ENCODE measurements around the gene TTC21B. TPM values are rescaled to one million over a fixed set of nuclear protein-coding genes. Genes with fewer than 3 reads are reported as not detected.

The TTC21B gene
- total and polyA plus RNA-seq, 10 of the 15 experiments (the other 5 are each of a cell fraction or from before 2014, with no cell fraction given) = 2.7 to 22.4 (median 11.3) TPM

GRCh38 chr2:165969227-165969626 is 15.7 kb upstream of the TTC21B start:
- WGBS (ENCODE audit: insufficient coverage, insufficient replicate concordance, low lambda C conversion rate, missing lambda C conversion rate) = 4% methylated on average over 2 of the region's 2 CpGs
- intact Hi-C loops (cut with micrococcal nuclease; ENCODE audit: unreplicated experiment) (no loop called here), in situ Hi-C loops (cut with MboI) (no loop called here)
- Histone ChIP-seq H3K79me2 (ENCODE audit: control insufficient read depth, insufficient read depth, low read length) (no peaks in the 10 kb centered on the region), H4K20me1 (ENCODE audit: control insufficient read depth, insufficient read depth) (no peaks in the 10 kb centered on the region), H3K36me3 (ENCODE audit: control insufficient read depth in 2 of 2, insufficient read depth in 2 of 2, low read length in 1 of 2) (no peaks in the 10 kb centered on the region), H3K4me3 (no peak overlapping the region), H3K27ac (ENCODE audit: control insufficient read depth, insufficient read depth) (no peak overlapping the region), H3K4me1 (ENCODE audit: control insufficient read depth, insufficient read depth, low read length) (no peaks in the 10 kb centered on the region), H3K9me3 (replicated peaks; ENCODE audit: control insufficient read depth, insufficient read depth, low read length) (no peaks in the 10 kb centered on the region), H3K27me3 (replicated peaks in 1 of 2; ENCODE audit: control insufficient read depth in 2 of 2, insufficient read depth in 2 of 2, low read length in 1 of 2) (no peaks in the 10 kb centered on the region), H3K4me2 (ENCODE audit: control insufficient read depth, insufficient read depth) (no peak overlapping the region), H2AFZ (ENCODE audit: control insufficient read depth, low read depth, low read length) (no peak overlapping the region), H3K9ac (ENCODE audit: control insufficient read depth, insufficient read depth, low read length) (no peak overlapping the region)
- SMC1A ChIA-PET (ENCODE audit: uncharacterized antibody, unreplicated experiment) = no interaction called here
- DNase-seq (ENCODE audit: low read depth, low spot score) = no peak
- CTCF ChIA-PET = no interaction called here
- POLR2A ChIA-PET = no interaction called here
- FAIRE-seq = no peak
- RAD21 ChIA-PET (ENCODE audit: unreplicated experiment) = no interaction called here
- TF ChIP-seq HDGF (IDR thresholded peaks at IDR 0.05) = no peak
- BruUV-seq (replicated peaks) = no TSS peak
- ATAC-seq = no peak

DNA sequence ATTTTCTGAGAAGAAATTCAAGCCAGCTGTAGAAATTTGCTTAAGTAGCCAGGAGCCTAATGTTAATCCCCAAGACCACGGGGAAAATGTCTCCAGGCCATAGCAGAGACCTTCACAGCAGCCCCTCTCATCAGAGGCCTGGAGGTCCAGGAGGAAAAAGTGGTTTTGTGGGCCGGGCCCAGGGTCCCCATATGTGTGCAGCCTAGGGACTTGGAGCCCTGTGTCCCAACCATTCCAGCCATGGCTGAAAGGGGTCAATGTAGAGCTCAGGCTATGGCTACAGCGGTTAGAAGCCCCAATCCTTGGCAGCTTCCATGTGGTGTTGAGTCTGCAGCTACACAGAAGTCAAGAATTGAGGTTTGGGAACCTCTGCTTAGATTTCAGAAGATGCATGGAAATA is 14.2 kb upstream of the TTC21B start:
- no peak for FAIRE-seq
- no peak for ATAC-seq
- Histone ChIP-seq H3K36me3 (ENCODE audit: control insufficient read depth in 2 of 2, insufficient read depth in 2 of 2, low read length in 1 of 2) (no peaks in the 10 kb centered on the region), H3K4me3 (no peak overlapping the region), H3K4me1 (ENCODE audit: control insufficient read depth, insufficient read depth, low read length) (no peaks in the 10 kb centered on the region), H3K27ac (ENCODE audit: control insufficient read depth, insufficient read depth) (no peak overlapping the region), H3K9me3 (replicated peaks; ENCODE audit: control insufficient read depth, insufficient read depth, low read length) (no peaks in the 10 kb centered on the region), H3K4me2 (ENCODE audit: control insufficient read depth, insufficient read depth) (no peak overlapping the region), H3K79me2 (ENCODE audit: control insufficient read depth, insufficient read depth, low read length) (no peaks in the 10 kb centered on the region), H3K9ac (ENCODE audit: control insufficient read depth, insufficient read depth, low read length) (no peak overlapping the region), H4K20me1 (ENCODE audit: control insufficient read depth, insufficient read depth) (no peaks in the 10 kb centered on the region), H2AFZ (ENCODE audit: control insufficient read depth, low read depth, low read length) (no peak overlapping the region), H3K27me3 (replicated peaks in 1 of 2; ENCODE audit: control insufficient read depth in 2 of 2, insufficient read depth in 2 of 2, low read length in 1 of 2) (no peaks in the 10 kb centered on the region)
- in situ Hi-C loops (cut with MboI) (no loop called here), intact Hi-C loops (cut with micrococcal nuclease; ENCODE audit: unreplicated experiment) (no loop called here)
- SMC1A ChIA-PET (ENCODE audit: uncharacterized antibody, unreplicated experiment) = no interaction called here
- BruUV-seq (replicated peaks) = no TSS peak
- TF ChIP-seq SRF (IDR thresholded peaks at IDR 0.05; ENCODE audit: low read depth in 2 of 2, low read length in 2 of 2) (no peak), REST (IDR thresholded peaks at IDR 0.05; ENCODE audit: low read depth, low read length) (no peak), NRF1 (conservative IDR thresholded peaks at IDR 0.05; ENCODE audit: low read depth, low read length) (no peak), YY1 (IDR thresholded peaks at IDR 0.05; ENCODE audit: low read depth, low read length) (no peak), SIN3A (IDR thresholded peaks at IDR 0.05; ENCODE audit: low read depth, low read length) (no peak)
- WGBS (ENCODE audit: insufficient coverage, insufficient replicate concordance, low lambda C conversion rate, missing lambda C conversion rate) = 0% methylated on average over 3 of the region's 3 CpGs
- CTCF ChIA-PET = no interaction called here
- RAD21 ChIA-PET (ENCODE audit: unreplicated experiment) = no interaction called here
- no peak for DNase-seq (ENCODE audit: low read depth, low spot score)
- POLR2A ChIA-PET = no interaction called here

All from GM12878 (cell line).